Panc1 (cell line): ENCODE data around the gene BBX.

Experiments used
- POLR2AphosphoS5 ChIP-seq: IDR thresholded peaks from 2 replicates; pipeline ENCODE4 v1.6.1; 2012; ENCODE audit warnings: mild to moderate bottlenecking, low read depth, low read length, moderate library complexity
- REST ChIP-seq, 2 experiments: IDR thresholded peaks; 2 replicates each; pipeline ENCODE4 v1.6.1; 2011 to 2012; ENCODE audit warnings: low read depth in 2 of 2, control low read depth in 1 of 2, low read length in 1 of 2, mild to moderate bottlenecking in 1 of 2, moderate library complexity in 1 of 2; ENCODE audit not compliant: insufficient read depth in 1 of 2
- TF ChIP-seq, protein P1 (sequence below): fragments of 450-650 bp; IDR thresholded peaks from 2 replicates; pipeline ENCODE4 v1.5.1; 2017; ENCODE audit warnings: mild to moderate bottlenecking

GRCh38 chr3:107685383-107685782, 162.6 kb downstream of the BBX start:
- no peak for TF ChIP-seq REST (IDR thresholded peaks at IDR 0.05; ENCODE audit: insufficient read depth in 1 of 2, low read depth in 2 of 2, low read length in 1 of 2)
- TF ChIP-seq, protein P1, sequence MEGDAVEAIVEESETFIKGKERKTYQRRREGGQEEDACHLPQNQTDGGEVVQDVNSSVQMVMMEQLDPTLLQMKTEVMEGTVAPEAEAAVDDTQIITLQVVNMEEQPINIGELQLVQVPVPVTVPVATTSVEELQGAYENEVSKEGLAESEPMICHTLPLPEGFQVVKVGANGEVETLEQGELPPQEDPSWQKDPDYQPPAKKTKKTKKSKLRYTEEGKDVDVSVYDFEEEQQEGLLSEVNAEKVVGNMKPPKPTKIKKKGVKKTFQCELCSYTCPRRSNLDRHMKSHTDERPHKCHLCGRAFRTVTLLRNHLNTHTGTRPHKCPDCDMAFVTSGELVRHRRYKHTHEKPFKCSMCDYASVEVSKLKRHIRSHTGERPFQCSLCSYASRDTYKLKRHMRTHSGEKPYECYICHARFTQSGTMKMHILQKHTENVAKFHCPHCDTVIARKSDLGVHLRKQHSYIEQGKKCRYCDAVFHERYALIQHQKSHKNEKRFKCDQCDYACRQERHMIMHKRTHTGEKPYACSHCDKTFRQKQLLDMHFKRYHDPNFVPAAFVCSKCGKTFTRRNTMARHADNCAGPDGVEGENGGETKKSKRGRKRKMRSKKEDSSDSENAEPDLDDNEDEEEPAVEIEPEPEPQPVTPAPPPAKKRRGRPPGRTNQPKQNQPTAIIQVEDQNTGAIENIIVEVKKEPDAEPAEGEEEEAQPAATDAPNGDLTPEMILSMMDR: no peak
- no peak for TF ChIP-seq POLR2AphosphoS5
